ENCODE results near the gene HIP1.

- TF ChIP-seq CTCF (IDR thresholded peaks at IDR 0.05; ENCODE audit: low read length) (no peak), EZH2 (IDR thresholded peaks at IDR 0.05; ENCODE audit: borderline replicate concordance, low read length) (no peak)
Measured at GRCh38 chr7:75738604-75738974, at the start of gene HIP1.
